GM18907 (cell line): ENCODE measurements around the gene SUN2.

ENCODE experiments used
- ATAC-seq: cut with Tn5 transposase; IDR thresholded peaks from one replicate; pipeline ENCODE4 v1.9.1; 2021; ENCODE audit warnings: mild to moderate bottlenecking, moderate library complexity; ENCODE audit not compliant: unreplicated experiment

The SUN2 gene

DNA sequence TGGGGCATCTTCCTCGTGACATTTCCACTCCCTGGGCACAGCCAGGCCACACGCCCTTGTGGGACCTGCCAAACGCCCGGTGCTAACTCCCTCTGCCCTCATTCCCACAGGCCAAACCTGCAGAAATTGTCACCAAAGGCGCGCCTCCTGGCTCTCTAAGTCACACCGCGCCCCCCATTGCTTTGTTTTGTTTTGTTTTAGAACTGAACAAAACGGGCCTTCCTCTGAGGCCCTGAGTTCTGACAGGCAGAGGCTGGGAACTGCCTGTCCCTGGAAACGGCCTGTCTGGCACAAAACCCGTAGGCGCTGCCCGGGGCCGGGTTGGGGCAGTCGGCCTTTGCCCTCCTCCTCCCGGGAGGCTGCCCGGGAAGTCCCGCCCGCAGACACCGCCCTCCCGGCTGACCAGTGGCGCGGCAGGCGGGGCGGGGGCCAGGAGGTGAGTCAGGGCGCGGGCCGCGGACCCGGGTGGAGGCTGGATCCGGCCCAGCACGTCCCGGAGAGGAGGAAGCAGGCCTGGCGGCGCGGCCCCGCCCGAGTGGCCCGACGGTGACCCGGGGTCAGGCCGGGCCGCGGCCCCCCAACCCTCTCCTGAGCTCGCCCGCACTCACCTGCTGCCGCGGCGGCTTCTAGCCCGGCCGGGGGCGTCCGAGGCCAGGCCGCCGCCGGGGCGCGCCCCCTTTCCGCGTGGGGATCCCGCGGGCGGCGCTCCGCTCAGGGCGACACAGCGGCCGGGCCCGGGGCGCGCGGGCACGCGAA, 465 bp downstream of the SUN2 start:
- ATAC-seq = peak; percentile 26

DNA sequence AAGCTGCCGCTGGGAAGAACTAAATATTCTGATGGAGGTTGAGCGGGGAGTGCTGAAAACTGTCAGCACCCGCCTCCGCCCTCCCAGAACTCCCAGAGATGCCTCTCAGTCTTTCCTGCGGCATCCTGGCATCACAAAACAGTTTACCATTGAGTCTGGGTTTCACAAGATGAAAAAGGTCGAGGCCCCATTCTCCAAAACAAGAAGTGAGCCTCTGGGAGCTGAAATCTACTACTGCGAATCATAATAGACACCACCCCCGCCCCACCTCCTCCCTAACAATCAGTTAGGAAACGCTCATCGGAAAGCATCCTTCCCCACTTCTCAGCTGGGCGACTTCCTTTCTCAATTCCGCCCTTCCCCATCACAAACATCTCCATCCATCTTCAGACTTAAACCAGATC, 1.0 kb downstream of the SUN2 start:
- ATAC-seq = no peak

DNA sequence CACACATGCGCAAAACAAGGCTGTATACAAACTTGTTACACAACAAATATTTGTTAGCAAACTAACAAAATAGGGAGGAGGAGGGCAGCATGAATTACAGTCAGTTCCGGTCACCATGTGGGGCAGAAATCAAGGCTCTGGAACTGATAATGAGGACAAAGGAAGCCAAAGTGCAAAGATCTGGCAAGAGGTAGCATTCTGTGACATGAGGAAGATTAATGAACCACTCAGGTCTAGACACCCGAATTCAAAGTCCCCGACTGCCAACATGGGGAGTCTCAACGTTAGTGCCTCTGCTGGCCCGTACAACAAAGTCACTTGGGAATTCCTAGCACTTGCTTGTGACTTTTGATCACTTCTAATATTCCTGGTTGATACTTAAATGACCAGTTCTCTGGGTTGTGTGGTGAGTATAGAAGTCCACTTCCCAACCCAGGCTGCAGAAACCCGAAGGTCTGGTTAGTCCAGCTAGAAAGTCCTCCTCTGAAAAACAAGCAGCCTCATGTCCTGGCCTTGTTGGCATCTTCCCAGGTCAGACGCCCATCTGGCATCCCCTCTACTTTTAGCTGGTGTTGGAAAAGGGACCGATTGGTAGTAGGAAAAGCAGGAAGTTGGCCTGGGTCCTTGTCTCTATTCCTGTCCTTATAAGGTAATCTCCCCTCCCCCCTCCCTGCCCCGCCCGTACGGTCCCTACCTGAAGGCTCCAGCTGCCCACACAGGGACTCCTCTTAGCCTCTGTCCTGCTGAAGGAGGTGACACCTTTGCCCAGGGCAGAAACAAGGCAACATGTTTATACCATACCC, 1.6 kb downstream of the SUN2 start:
- no peak for ATAC-seq

DNA sequence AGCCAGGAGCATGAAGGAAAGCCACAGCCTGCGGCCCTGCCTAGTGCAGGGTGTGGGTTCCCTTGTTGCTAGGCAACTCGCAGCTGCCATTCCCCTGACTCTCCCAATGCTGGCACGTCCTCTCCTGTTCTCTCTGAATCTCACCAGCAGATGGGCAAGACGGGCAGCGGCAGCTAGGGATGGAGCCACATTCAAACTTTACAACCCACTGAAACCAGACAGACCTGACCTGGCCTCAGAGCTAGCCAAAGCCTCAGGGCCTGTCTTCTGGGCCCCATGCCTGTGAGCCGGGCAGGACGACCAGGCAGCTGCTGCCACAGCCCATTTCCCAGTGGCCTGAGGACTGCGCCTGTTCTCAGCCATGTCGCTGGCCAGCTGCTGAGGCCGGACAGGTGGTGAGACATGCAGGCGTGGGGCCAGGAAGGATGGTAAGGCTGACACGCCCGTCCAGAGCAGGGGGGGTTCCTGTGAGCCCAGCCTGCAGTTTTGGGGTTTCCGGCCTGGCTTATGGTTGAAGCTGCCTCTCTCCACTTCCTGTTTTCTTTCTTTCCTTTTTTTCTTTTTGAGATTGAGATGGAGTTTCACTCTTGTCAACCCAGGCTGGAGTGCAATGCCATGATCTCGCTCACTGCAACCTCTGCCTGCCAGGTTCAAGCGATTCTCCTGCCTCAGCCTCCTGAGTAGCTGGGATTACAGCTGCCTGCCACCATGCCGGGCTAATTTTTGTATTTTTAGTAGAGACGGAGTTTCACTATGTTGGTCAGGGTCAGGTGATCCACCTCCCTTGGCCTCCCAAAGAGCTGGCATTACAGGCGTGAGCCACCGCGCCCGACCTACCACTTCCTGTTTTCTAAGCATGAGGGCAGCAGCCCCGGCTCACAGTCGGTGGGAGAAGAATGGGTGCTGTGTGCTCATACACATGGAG, 4.1 kb downstream of the SUN2 start:
- ATAC-seq = peak; percentile 48

DNA sequence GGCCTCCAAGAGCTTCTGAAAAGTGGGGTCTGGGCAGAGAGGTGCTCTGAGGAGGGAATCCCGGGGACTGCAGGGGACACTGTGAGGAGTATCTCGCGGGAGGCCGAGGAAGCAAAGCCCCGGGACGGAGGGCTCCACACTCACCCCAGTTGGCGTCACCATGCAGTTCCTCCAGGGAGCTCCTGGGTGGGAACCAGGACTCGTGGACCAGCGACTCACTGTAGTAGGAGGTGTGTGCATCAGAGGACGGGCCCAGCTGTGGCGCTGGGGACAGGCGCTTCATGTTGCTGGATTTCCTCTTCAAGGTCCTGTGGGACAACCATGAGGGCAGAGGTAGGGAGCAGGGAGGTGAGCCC, 4.8 kb downstream of the SUN2 start:
- no peak for ATAC-seq

DNA sequence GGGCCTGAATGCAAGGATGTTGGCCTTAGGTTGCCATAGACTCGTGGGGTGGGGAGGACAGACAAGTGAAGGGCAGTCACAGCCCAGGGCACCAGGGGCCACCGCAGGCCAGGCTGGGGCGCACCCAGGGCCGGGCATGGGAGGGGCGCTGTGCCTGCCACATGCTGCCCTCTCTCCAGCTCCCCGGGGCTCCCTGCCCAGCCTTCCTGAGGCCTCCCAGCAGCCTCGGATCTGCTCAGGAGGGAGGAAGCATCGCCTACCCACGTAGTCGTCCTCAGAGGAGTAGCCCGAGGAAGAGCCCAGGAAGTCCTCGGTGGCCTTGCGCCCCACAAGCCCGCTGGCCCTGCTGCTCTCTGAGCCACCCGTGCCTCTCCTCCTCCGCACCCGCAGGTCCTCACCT, 5.2 kb downstream of the SUN2 start:
- ATAC-seq = no peak

DNA sequence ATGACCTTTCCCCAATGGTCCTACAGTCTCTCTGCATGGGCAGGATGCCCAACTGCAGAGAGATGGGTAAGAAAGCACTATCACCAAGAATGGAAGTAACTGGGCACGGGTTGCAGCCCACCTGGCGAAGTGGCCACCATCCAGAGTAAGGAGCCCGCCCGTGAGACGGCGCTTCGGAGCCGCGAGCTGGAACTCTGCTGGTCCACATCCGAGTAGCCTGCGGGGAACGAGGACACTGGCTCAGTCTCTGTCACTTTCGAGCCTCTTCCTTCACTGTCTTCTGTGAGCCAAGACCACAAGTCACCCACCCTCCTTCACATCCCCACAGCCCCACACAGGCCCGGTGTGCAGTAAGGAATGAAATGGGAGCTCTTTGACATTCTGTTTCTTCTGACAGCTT, 5.7 kb downstream of the SUN2 start:
- no peak for ATAC-seq

DNA sequence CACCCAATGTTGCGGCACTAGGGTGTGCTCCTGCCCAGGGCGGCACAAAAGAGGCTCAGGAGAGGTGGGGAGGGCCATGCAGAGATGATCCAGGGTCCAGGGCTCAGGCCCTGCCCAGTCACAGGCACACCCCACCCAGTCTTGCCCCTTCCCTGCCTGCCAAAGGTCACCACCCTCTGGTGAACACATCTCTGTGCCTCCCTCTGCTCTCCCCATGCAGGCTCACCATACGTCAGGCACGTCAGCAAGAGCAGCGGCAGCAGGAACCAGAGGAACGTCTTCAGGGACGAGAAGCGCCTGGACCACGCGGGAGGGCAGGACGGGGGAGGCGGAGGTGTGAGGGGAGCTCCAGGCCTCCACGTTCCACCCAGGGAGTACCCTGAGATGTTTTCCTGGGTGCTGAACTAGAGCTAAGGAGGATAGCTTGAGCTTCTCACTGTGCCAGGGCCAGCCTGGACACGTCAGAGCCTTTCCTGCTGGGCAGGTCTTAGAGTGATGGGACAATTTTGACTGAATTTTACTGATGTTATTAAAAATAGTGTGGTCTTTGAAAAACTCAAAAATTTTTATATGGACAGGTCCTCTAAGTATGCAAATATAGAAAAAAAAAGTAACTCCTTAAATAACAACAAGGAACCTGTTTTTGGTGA, 7.2 kb downstream of the SUN2 start:
- no peak for ATAC-seq

DNA sequence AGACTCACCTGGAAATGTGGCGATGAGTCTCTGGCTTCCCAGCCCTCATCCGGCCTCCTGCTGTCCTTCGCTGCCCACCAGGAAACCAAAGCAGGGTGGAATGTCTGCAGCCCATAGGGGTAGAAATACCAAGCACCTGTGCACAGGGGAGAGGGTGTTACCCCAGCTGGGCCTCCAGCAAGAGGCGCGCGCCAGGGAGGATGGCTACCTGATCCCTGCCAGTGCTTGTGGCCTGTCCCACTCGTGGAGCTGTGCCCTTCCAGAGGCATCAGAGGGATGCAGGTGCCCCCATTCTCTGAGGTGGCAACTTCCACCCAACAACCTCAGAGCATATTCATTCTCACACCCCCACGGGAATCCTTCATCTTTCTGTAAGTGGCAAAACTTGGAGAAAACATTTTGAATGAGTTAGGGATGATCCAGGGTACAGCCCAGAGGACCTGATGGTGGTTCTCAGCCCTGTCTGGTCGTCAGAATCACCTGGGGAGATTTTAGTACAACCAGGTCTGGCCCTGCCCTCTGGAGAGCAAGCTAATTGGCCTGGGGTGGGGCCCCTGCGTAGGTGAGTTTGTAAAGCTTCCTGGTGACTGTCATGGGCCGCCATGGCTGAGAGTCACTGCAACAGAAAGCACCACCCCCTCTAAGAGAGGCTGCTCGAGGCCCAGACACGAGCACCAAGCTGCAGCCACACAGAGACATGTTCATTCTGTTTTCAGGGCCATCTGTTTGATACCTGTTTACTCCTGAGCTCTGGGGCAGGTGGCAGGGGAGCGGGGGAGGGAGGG, 9.9 kb downstream of the SUN2 start:
- no peak for ATAC-seq

DNA sequence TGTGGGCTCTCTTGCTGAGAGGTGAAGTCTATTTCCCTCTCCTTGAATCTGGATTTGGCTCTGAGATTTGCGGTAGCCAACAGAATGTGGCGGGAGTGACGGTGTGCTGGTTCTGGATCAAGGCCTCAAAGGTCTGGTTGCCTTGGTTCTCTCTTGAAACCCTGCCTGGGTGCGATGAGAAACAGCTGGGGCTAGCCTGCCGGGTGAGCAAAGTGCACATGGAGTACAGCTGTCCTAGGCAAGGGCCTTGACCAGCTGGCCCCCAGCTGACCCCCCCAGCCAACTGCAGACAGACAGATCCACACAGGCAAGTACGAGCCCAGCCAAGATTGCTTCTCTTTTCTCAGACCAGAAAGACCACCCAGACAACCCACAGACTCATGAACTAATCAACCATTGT, 10.8 kb downstream of the SUN2 start:
- no peak for ATAC-seq

DNA sequence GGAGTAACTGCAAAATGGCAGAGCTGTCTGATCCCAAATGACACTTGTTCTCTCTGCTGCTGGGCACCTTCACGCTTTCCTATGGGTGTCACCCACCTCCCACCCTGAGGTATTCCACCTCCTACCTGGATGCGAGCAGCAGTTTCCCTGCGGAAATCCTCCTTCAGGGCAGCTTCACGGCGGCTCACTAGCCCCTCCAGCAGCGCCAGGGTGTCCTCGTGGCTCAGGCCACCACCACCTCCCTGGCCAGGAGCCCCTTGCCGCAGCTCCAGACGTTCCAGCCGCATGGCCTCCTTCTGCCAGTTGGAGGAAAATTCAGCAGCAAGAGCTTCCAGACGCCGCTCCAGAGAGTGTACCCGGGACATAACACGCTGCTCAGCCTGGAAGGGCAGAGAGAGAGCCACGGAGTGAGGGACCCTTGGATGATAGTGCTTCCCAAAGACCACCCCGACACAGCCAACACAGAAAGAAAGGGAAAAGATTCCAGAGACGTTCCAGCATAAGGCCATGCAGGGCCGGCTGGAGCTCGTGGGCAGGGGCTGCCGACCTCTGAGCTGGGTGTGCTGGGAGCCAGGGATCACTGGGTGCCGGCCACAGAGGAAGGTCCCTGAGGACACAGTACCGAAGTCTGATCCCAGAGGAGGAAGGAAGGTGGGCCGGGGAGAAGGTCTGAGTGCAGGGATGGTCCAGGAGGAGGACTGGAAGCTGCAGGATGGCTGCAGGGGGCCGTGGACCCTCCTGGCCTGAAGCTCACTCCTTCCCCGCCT, 13.4 kb downstream of the SUN2 start:
- no peak for ATAC-seq

DNA sequence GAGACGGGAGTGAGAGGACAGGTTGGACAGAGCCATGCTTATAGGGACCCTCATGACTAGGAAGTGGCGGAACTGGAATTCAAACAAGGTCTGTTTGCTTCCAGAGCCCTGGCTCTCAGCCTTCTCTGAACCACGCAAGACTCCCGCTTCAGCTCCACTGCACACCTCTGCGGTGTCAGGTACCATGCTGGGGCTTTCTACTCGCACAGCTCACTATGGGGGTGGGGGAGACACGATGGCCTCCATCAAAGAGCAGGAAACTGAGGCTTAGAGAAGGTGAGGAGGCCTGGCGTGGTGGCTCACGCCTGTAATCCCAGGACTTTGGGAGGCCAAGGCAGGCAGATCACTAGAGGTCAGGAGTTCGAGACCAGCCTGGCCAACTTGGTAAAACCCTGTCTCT, 14.2 kb downstream of the SUN2 start:
- no peak for ATAC-seq

DNA sequence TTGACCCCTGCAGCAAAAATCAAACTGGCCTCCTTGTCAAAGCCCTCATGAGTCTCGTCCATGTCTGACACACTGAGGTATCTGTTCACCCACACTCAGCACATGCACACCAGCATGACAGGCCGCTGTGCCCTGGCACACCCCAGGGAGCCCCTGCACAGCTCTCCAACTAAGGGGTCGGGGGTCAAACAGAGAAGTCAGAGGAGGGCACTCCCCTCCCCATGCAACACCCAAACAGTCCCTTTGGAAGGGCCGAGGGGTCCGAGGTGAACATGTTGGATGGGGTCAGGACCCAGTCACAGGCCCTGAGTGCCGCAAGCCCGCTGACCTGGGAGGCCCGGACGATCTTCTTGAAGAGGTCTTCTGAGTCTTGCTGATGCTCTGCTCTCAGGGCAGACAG, 14.6 kb downstream of the SUN2 start:
- no peak for ATAC-seq

DNA sequence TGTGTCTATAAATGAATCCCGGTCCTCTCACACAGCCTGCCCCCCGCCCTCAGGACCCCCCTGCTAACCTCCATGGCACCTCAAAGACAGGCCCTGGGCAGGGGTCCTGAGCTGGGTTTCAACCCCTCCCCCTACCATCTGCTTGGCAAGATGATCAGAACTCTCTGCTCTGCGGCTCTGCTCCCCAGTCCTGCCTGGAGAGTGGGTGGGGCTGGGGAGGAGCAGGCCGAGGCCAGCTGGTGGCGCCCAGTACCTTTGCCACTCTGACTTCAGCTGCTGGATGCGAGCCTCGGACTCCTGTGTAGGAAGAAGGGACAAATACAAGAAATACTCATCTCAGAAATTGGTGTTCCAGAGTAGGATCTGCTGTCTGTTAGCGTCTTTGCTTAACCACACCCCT, 15.0 kb downstream of the SUN2 start:
- ATAC-seq = no peak

DNA sequence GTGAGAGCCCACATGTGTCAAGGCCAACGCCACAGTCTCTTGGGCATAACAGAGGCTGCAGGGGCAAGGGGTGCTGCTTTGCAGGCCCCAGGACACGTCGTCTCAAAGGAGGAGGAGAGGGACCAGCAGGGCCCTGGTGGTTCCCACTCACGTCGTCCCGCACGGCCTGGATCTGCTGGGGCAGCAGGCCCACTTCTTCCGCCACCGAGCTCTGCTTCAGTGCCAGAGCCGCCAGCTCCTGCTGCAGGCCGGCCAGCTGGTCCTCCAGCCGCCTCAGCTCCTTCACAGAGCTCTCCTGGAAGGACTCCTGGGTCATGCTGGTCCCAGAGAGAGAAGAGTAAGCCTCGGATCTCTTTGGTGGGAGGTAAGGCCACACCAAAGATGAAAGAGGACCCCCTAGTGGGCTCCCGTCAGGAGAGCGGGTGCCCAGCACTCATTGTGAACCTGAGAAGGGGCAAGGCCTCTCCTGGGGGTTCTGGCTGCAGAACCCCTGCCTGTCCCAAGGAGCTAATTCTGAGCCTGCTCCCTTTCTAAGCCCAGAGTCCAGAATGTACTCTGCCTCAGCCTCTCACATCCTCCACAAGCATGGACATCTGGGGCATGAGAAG, 15.6 kb downstream of the SUN2 start:
- ATAC-seq = no peak

DNA sequence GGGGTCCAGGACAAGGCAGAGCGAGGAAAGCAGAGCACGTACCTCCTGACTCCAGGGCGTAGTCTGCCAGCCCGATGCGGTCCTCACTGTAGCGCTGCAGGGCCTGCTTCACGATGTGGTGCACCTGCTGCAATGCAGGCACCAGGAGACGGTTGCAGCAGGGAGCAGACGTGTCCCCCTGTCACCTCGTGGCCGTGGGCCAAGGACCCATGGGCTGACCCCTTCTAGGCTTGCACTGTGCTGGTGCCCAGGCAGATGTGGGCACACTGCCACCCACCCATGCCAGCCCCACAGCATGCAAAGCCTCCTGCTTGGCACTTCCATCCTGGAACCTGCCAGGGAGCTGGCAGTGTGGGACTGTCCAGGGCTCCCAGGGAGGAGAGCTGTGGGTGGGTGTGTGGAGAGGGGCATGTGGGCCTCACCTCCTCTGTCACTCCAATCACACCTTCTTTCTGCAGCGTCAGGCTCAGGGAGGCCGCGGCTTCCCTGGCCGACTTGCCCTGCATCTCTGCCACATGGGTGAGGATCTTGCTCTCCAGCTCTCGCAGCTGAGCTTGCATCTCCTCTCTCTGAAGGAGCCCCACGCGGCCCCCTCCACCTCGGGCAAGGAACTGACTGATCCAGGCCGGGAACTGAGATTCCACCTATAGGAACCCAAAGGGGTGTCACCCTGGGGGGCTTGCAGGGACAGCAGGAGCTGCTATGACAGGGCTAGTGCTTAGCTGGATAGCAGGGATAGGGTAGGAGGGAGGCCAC, 16.3 kb downstream of the SUN2 start:
- ATAC-seq = no peak

DNA sequence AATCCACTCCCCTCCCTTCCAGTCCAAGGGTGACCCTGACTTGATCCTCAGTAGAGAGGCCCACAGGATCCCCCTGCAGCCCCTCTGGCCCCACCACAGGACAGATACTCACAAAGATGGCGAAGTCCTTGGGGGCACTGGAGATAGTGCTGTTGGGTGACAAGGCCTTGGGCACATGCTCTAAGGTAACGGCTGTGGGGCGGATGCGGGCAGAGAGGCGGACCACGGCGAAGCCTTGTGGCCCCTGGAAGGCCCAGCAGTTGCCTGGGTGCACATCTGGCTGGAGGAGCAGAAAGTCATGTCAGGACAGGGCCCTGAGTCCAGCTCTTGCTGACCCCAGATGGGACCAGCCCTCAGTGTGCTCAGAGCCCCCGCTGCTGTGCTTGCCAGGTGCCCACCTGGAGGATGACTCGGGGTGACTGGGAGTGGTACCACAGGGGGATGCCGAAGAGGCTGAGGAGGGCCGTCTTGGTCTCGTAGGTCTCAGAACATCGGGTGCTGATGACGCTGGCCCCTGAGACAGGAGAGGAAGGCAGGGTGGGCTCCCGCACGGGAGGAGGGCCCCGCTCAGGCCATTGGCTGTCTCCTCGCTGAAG, 17.2 kb downstream of the SUN2 start:
- no peak for ATAC-seq
